HCT116 (cell line): ENCODE measurements around the gene DIPK1A.

Experiments
- CTCF ChIP-seq, 3 experiments: fragments of 200-600 bp in 1 of 3; sonication (generic) in 1 of 3; IDR thresholded peaks in 2 of 3; conservative IDR thresholded peaks in 1 of 3; 2 replicates each; pipeline ENCODE4 v1.5.1; 2012 to 2017; ENCODE audit warnings: low read depth in 2 of 3, low read length in 2 of 3, antibody characterized with exemption in 1 of 3, borderline replicate concordance in 1 of 3, control low read depth in 1 of 3, mild to moderate bottlenecking in 1 of 3, mixed read lengths in 1 of 3, mixed run types in 1 of 3, moderate library complexity in 1 of 3; ENCODE audit not compliant: insufficient read depth in 1 of 3
- EZH2phosphoT487 ChIP-seq: fragments of 200-600 bp; IDR thresholded peaks from 2 replicates; pipeline ENCODE4 v1.6.1; 2018; ENCODE audit warnings: antibody characterized with exemption, borderline replicate concordance
- MAX ChIP-seq: IDR thresholded peaks from 2 replicates; pipeline ENCODE4 v1.6.1; 2012
- POLR2A ChIP-seq: IDR thresholded peaks from 2 replicates; pipeline ENCODE4 v1.7.0; 2011; ENCODE audit warnings: borderline replicate concordance; ENCODE audit not compliant: insufficient read depth, insufficient read length; ENCODE audit errors: extremely low read depth
- POLR2AphosphoS5 ChIP-seq: IDR thresholded peaks from 2 replicates; pipeline ENCODE4 v1.6.1; 2011; ENCODE audit warnings: mild to moderate bottlenecking, low read depth, low read length, moderate library complexity

- TF ChIP-seq EZH2phosphoT487 (no peak), POLR2A (no peak), CTCF (IDR thresholded peaks at IDR 0.05 in 2 of 3, conservative IDR thresholded peaks at IDR 0.05 in 1 of 3; ENCODE audit: borderline replicate concordance in 1 of 3, insufficient read depth in 1 of 3, low read depth in 2 of 3, low read length in 2 of 3) (no peak), POLR2AphosphoS5 (no peak), MAX (no peak)
Measured at GRCh38 chr1:92970990-92971689, 9.9 kb upstream of the DIPK1A start.
